Activated T-helper 2 cell treated with anti-CD3 and anti-CD28 coated beads, Interferon-gamma antibody, Interleukin-2, Interleukin-4, amounts not matched to agents 10 μg/mL and 5 μg/mL and 100 μg/mL, durations not matched to agents 14 hours and 24 hours and 36 hours (primary cell): ENCODE data around the gene DHX15. TPM values are rescaled to one million over a fixed set of nuclear protein-coding genes. Genes with fewer than 3 reads are reported as not detected.

ENCODE experiments used
- DNase-seq: peaks from one replicate; pipeline ENCODE4 v3.0.0; 2021; ENCODE audit warnings: low spot score
- H3K27ac Mint-ChIP-seq: one replicate; pipeline ENCODE4 v1.8.0; 2021; ENCODE audit warnings: mixed read lengths
- H3K27me3 Mint-ChIP-seq: one replicate; pipeline ENCODE4 v1.8.0; 2021; ENCODE audit warnings: low read depth, mixed read lengths
- H3K36me3 Mint-ChIP-seq: one replicate; pipeline ENCODE4 v1.8.0; 2021; ENCODE audit warnings: low read depth, mixed read lengths
- H3K4me1 Mint-ChIP-seq: one replicate; pipeline ENCODE4 v1.8.0; 2021; ENCODE audit warnings: low read depth, mixed read lengths
- H3K4me3 Mint-ChIP-seq: one replicate; pipeline ENCODE4 v1.8.0; 2021; ENCODE audit warnings: low read depth, mild to moderate bottlenecking, moderate library complexity, mixed read lengths
- H3K9me3 Mint-ChIP-seq: one replicate; pipeline ENCODE4 v1.8.0; 2021; ENCODE audit warnings: mixed read lengths
- intact Hi-C: fragments of 100-400 bp; cut with micrococcal nuclease; formaldehyde crosslinking; loops from one replicate; pipeline ENCODE4 v1.15.1; 2023
- total RNA-seq: library from RNA; stranded (reverse); gene quantifications from 2 replicates; pipeline ENCODE4 v1.2.3, GENCODE V29; 2022

The DHX15 gene
- total RNA-seq, 1 donor from 2014 or later = 233 TPM

DNA sequence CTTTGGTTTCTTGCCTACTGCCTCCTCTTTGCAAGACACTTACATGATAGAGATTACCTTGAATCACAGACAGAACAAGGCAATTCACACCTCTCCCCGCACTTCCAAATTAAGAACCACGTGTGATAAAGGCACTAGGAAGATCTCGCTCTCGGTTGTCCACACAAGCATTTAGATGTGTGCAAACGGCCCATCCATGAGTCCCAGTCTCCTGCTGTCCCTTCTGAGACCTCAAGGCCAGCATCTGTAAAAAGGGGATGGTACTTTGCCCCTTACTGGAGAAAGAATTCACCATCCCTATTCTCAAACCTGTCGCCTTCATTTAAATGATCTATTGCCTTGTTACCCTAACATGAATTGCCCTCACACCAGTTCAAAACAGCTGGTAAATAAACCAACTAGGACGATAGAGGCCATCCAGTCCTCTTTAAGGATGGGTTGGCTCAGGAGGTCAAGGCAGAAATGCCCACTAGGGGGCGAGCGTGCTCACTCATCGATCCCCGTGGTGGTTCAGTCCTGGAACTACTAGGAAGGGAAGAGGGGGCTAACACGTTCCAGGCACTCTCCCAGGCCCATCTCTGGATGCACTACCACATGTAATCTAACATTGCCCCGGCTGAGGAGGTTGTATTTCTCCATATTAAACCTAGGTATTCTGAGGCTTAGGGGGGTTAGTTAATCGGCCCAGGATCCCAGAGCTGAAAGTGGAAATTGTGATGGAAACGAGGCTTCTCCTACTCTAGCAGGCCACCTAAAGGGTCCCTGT, 95.8 kb downstream of the DHX15 start:
- H3K27ac Mint-ChIP-seq = no peak overlapping the region
- H3K36me3 Mint-ChIP-seq = no peaks in the 10 kb centered on the region
- intact Hi-C loops = loop anchor here (1.0 kb wide), 1 partner anchor 199 kb away; no protein-coding TSS in a partner anchor
- peaks cover 12% of the 10 kb centered on the region for H3K27me3 Mint-ChIP-seq
- peak; percentile 41 for DNase-seq
- H3K4me1 Mint-ChIP-seq = no peaks in the 10 kb centered on the region
- H3K9me3 Mint-ChIP-seq = no peaks in the 10 kb centered on the region
- H3K4me3 Mint-ChIP-seq = no peak overlapping the region

- no peak overlapping the region for H3K4me3 Mint-ChIP-seq
- H3K4me1 Mint-ChIP-seq = no peaks in the 10 kb centered on the region
- no peak for DNase-seq
- no peaks in the 10 kb centered on the region for H3K9me3 Mint-ChIP-seq
- H3K27me3 Mint-ChIP-seq = peaks cover 13% of the 10 kb centered on the region
- H3K36me3 Mint-ChIP-seq = no peaks in the 10 kb centered on the region
- H3K27ac Mint-ChIP-seq = no peak overlapping the region
- intact Hi-C loops = no loop called here
Observed at GRCh38 chr4:24482871-24483270, 101.5 kb downstream of the DHX15 start.

GRCh38 chr4:24477919-24478318, 106.4 kb downstream of the DHX15 start:
- Mint-ChIP-seq H3K27me3 (peaks cover 41% of the 10 kb centered on the region), H3K4me3 (no peak overlapping the region), H3K4me1 (peaks cover 4% of the 10 kb centered on the region), H3K36me3 (no peaks in the 10 kb centered on the region), H3K27ac (no peak overlapping the region), H3K9me3 (no peaks in the 10 kb centered on the region)
- intact Hi-C loops = loop anchor here (10.0 kb wide), 1 partner anchor 1143 kb away; no protein-coding TSS in a partner anchor
- no peak for DNase-seq

Other genes with a start within 250 kb of the DHX15 start
- gene SOD3, start 211.0 kb upstream of the DHX15 start, total RNA-seq = not detected in 2 replicates